Subcutaneous abdominal adipose tissue (tissue), 5 donors: ENCODE measurements around the gene CDC42BPG.

Experiments used
- H3K27ac ChIP-seq: one replicate; pipeline ENCODE4 v1.7.0; 2013; ENCODE audit warnings: low read depth, mild to moderate bottlenecking, inconsistent platforms, low read length, moderate library complexity
- H3K27me3 ChIP-seq, 5 donors: one replicate each; pipeline ENCODE4 v1.7.0; 2013; ENCODE audit warnings: low read length in 5 of 5, inconsistent platforms in 1 of 5; ENCODE audit not compliant: control insufficient read depth in 5 of 5, insufficient read depth in 4 of 5
- H3K36me3 ChIP-seq, 5 donors: one replicate each; pipeline ENCODE4 v1.7.0; 2013; ENCODE audit warnings: low read length in 5 of 5; ENCODE audit not compliant: control insufficient read depth in 5 of 5, insufficient read depth in 5 of 5
- H3K4me1 ChIP-seq, 5 donors: one replicate each; pipeline ENCODE4 v1.7.0; 2013; ENCODE audit warnings: low read length in 5 of 5, mild to moderate bottlenecking in 3 of 5, moderate library complexity in 1 of 5; ENCODE audit not compliant: control insufficient read depth in 5 of 5, insufficient read depth in 5 of 5
- H3K4me3 ChIP-seq, 5 donors: one replicate each; pipeline ENCODE4 v1.7.0; 2013; ENCODE audit warnings: low read length in 5 of 5, low read depth in 1 of 5
- H3K9ac ChIP-seq, 5 donors: one replicate each; pipeline ENCODE4 v1.7.0; 2013; ENCODE audit warnings: low read length in 5 of 5, mild to moderate bottlenecking in 4 of 5, moderate library complexity in 3 of 5
- H3K9me3 ChIP-seq, 5 donors: one replicate each; pipeline ENCODE4 v1.7.0; 2013; ENCODE audit warnings: low read length in 5 of 5; ENCODE audit not compliant: control insufficient read depth in 5 of 5
- donor health status: healthy.
- donor health status: healthy.
- donor health status: healthy.
- donor health status: healthy.
- donor health status: healthy.

The CDC42BPG gene

GRCh38 chr11:64834723-64835615, 9.5 kb downstream of the CDC42BPG start:
- no peak overlapping the region for H3K4me3 ChIP-seq
- H3K4me1 ChIP-seq = no peaks in the 10 kb centered on the region
- no peaks in the 10 kb centered on the region for H3K27me3 ChIP-seq
- no peaks in the 10 kb centered on the region for H3K9me3 ChIP-seq
- H3K36me3 ChIP-seq = no peaks in the 10 kb centered on the region
- no peak overlapping the region for H3K27ac ChIP-seq
- no peak overlapping the region for H3K9ac ChIP-seq

- Histone ChIP-seq H3K36me3 (no peaks in the 10 kb centered on the region), H3K27ac (no peak overlapping the region), H3K4me3 (no peak overlapping the region), H3K9me3 (no peaks in the 10 kb centered on the region), H3K9ac (no peak overlapping the region), H3K4me1 (no peaks in the 10 kb centered on the region), H3K27me3 (no peaks in the 10 kb centered on the region)
Measured at GRCh38 chr11:64834031-64834722, 10.3 kb downstream of the CDC42BPG start.

- Histone ChIP-seq H3K4me1 (no peaks in the 10 kb centered on the region), H3K4me3 (no peak overlapping the region), H3K27ac (no peak overlapping the region), H3K9me3 (no peaks in the 10 kb centered on the region), H3K9ac (no peak overlapping the region), H3K27me3 (no peaks in the 10 kb centered on the region), H3K36me3 (no peaks in the 10 kb centered on the region)
Measured at GRCh38 chr11:64833509-64833908, 10.9 kb downstream of the CDC42BPG start.

DNA sequence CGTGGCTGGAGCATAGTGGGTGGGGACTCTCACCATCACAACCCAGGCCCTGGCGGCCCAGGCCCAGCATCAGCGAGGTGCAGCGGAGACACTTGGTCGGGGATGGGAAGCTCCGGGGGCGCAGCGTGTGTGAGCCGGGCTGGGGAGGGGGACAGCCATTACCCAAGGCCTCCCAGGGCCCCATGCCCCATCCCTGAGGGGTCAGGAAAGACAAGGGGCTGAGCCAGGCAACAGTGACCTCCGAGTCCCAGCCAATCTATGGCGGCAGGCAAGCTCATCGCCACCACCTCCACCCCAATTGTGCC, 11.3 kb downstream of the CDC42BPG start:
- H3K4me1 ChIP-seq = no peaks in the 10 kb centered on the region
- H3K4me3 ChIP-seq = no peak overlapping the region
- no peaks in the 10 kb centered on the region for H3K36me3 ChIP-seq
- H3K27ac ChIP-seq = no peak overlapping the region
- H3K9me3 ChIP-seq = no peaks in the 10 kb centered on the region
- H3K27me3 ChIP-seq = no peaks in the 10 kb centered on the region
- no peak overlapping the region for H3K9ac ChIP-seq

DNA sequence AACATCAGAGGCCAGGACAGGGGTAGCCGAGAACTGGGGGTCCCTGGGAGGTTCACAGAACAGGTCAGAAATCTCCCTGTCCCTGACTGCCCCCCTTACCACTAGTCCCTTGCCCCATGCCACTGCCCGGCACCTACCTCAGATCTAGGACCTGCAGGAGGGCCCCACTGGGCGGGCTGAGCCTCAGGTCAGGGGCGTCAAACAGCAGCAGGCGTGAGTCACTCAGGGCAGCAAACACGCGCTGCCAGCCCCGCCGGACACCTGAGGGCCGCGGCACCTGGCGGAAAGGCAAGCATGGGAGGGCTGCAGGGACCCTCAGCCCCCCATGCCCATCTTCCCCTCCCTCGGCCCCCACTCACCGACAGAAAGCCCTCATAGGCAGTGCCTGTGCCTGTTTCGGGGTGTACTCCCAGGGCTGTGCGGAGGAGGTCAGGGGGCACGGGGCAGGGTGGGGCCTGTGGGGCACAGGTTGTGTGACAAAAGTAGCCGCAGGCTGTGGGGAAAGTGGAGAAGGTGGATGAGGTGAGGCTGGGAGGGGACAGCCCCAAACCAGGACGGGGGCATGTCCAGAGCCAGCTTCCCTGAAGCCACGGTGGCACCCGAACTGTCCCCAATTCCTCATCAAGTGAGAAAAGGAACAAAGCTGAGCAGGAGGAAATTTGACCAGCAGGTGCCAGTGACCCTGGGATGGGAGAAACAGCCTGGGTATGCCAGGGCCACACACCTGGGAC, 11.8 kb downstream of the CDC42BPG start:
- no peaks in the 10 kb centered on the region for H3K27me3 ChIP-seq
- H3K4me3 ChIP-seq = no peak overlapping the region
- H3K9ac ChIP-seq = no peak overlapping the region
- no peaks in the 10 kb centered on the region for H3K36me3 ChIP-seq
- H3K9me3 ChIP-seq = no peaks in the 10 kb centered on the region
- no peaks in the 10 kb centered on the region for H3K4me1 ChIP-seq
- H3K27ac ChIP-seq = no peak overlapping the region

DNA sequence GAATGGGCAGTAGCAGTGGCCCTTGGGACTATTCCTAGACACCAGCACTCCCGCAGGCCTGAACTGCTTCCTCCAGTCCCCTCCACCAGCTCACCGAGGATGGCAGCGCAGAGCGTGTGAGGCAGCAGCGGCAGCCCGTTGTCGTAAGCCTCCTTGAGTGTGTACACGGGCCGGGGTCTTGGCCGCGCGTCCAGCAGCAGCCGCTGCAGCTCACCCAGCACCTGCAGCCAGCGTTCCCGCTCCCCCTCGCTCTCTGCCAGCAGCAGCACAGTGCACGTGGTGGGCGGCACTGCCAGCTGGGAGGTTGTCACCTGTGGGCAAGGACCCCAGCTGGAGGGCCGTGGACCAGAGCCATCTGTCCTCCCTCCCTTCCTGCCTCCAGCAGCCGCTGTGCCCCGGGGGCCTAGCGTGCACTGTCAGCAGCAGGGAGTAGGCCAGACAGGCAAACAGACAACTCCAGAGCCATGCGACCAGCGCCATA, 13.0 kb downstream of the CDC42BPG start:
- Histone ChIP-seq H3K4me3 (no peak overlapping the region), H3K27me3 (no peaks in the 10 kb centered on the region), H3K4me1 (no peaks in the 10 kb centered on the region), H3K27ac (no peak overlapping the region), H3K9ac (no peak overlapping the region), H3K36me3 (no peaks in the 10 kb centered on the region), H3K9me3 (no peaks in the 10 kb centered on the region)

DNA sequence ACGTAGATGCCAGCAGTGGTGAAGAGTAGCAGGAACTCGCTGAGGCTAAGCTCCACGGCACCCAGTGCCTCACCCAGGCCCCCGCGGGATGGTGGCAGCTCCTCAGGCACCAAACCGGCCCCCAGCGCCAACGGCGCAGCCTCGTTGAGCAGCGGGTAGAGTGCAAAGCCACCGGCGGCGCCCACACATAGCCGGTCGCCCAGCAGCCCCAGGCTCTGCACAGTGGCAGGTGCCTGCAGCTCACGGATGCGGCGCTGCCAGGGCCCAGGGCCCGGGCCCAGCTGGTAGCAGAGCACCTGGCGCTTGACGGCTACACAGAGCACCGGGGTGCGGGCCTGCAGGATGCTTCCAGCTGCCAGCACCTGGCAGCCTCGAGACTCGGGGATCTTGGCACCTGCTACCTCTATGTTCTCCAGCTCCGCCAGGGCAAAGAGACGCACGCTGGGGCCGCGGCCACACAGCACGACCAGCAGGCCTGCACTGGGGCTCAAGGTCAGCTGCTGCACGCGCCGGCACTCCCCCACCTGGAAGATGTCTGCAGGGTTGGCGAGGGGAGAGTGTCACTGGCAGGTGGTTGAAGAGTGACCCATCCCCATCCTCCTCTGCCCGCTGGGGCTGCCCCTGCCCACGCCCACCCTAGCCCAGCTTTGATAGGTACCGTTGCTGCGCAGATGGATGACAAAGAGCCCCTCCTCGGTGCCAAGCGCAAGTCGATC, 14.8 kb downstream of the CDC42BPG start:
- Histone ChIP-seq H3K9me3 (no peaks in the 10 kb centered on the region), H3K36me3 (no peaks in the 10 kb centered on the region), H3K4me3 (no peak overlapping the region), H3K27ac (no peak overlapping the region), H3K4me1 (no peaks in the 10 kb centered on the region), H3K9ac (no peak overlapping the region), H3K27me3 (no peaks in the 10 kb centered on the region)

DNA sequence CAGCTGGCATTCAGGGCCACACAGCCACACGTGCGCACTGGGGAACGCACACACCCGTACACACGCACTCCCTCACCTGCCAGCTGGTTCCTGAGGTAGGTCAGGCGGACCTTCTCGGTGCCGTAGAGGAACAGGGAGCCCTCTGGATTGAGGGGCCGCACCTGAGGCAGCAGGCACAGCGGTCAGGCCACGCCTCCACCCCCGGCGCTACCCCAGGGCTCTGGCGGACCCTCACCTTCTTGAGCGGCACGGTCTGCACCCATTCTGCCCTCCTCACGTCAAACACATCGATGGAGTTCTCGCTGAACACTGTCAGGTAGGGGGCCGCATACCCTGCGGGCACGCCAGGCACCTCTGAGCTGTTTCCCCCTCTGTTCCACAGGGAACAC, 17.0 kb downstream of the CDC42BPG start:
- Histone ChIP-seq H3K27ac (no peak overlapping the region), H3K36me3 (no peaks in the 10 kb centered on the region), H3K4me3 (no peak overlapping the region), H3K27me3 (no peaks in the 10 kb centered on the region), H3K9me3 (no peaks in the 10 kb centered on the region), H3K9ac (no peak overlapping the region), H3K4me1 (no peaks in the 10 kb centered on the region)

DNA sequence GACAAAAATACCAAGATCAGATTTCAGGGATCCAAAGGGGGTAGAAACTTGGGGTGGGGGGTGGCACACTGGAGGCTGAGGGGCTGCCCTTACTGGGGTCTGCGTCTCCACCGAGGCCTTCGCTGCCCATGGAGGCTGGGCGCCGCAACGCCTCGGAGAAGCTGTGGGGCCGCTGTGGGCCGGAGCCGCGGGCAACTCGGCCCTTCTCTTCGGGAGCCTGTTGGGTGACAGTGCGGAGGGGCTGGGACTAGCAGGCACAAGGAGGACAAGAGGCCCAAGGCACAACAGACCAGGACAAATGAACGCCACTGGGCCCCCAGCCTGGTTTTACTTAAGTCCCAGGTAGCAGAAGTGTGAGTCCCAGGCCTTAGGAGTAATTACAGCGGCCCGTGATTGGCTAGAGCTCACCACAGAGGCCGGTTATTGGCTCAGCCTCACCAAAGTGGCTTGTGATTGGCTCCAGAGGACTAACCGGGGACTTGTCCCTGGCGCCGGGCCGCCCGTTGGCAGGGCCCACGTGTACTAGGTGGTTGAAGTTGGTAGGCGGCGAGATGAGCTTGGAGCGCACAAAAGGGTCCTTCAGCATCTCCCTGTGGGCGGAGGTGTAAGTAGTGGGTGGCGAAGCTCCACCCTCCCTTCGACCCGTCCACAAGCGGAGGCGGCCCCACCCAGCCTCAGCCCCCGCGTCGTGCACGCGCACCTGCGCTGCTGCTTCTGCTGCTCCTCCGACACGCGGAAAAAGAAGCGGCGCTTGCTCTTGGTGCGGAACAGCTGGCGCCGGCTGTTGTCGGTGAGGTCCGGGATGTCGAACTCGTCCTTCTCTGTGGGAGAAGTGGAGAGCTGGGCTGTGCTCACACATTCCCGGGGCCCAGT, 17.6 kb downstream of the CDC42BPG start:
- Histone ChIP-seq H3K36me3 (no peaks in the 10 kb centered on the region), H3K4me3 (no peak overlapping the region)

More for the DNA sequence above, 17.6 kb downstream of the CDC42BPG start:
- Histone ChIP-seq H3K27me3 (no peaks in the 10 kb centered on the region), H3K9me3 (no peaks in the 10 kb centered on the region), H3K27ac (no peak overlapping the region), H3K9ac (no peak overlapping the region), H3K4me1 (no peaks in the 10 kb centered on the region)
